Activated CD4-positive, alpha-beta T cell treated with anti-CD3 and anti-CD28 coated beads, Interleukin-2, Interleukin-4, amounts not matched to agents 100 ng/mL and 50 ng/mL, durations not matched to agents 16 hours and 8 hours (primary cell): ENCODE results near the gene CA12.
"Not testable (repeated sequence)": the region's sequence is repeated elsewhere in the genome, so short reads cannot be mapped to it uniquely, and the experiment has no call there.

Experiments used
- DNase-seq: peaks from one replicate; pipeline ENCODE4 v3.0.0-alpha.2; 2020; ENCODE audit warnings: low spot score

The CA12 gene

GRCh38 chr15:63335543-63336240 is 46.0 kb downstream of the CA12 start:
- no peak for DNase-seq

- no peak for DNase-seq
Observed at GRCh38 chr15:63334821-63335220, 46.8 kb downstream of the CA12 start.

GRCh38 chr15:63332367-63333124 is 49.1 kb downstream of the CA12 start:
- no peak for DNase-seq

GRCh38 chr15:63331456-63331855 is 50.2 kb downstream of the CA12 start:
- DNase-seq, result peak; percentile 9

- no peak for DNase-seq
Observed at GRCh38 chr15:63330926-63331325, 50.7 kb downstream of the CA12 start.

- DNase-seq, result no peak
Observed at GRCh38 chr15:63329567-63330350, 51.9 kb downstream of the CA12 start.

- no peak for DNase-seq
Observed at GRCh38 chr15:63327648-63328421, 53.8 kb downstream of the CA12 start.

- peak; percentile 35 for DNase-seq
Observed at GRCh38 chr15:63324770-63325169, 56.9 kb downstream of the CA12 start.

- DNase-seq, result no peak
Observed at GRCh38 chr15:63323798-63324563, 57.7 kb downstream of the CA12 start.

GRCh38 chr15:63322541-63322940 is 59.1 kb downstream of the CA12 start:
- no peak for DNase-seq

GRCh38 chr15:63321462-63321861 is 60.2 kb downstream of the CA12 start:
- DNase-seq, result no peak

GRCh38 chr15:63320981-63321380 is 60.7 kb downstream of the CA12 start:
- DNase-seq, result not testable (repeated sequence)

- not testable (repeated sequence) for DNase-seq
Observed at GRCh38 chr15:63320446-63320845, 61.2 kb downstream of the CA12 start.

- DNase-seq, result no peak
Observed at GRCh38 chr15:63319065-63319464, 62.6 kb downstream of the CA12 start.

- DNase-seq, result no peak
Observed at GRCh38 chr15:63318344-63318743, 63.3 kb downstream of the CA12 start.

- no peak for DNase-seq
Observed at GRCh38 chr15:63314409-63314808, 67.2 kb downstream of the CA12 start.

GRCh38 chr15:63313825-63314224 is 67.8 kb downstream of the CA12 start:
- no peak for DNase-seq

- no peak for DNase-seq
Observed at GRCh38 chr15:63312286-63312685, 69.4 kb downstream of the CA12 start.

- DNase-seq, result no peak
Observed at GRCh38 chr15:63310646-63311045, 71.0 kb downstream of the CA12 start.

GRCh38 chr15:63308947-63309346 is 72.7 kb downstream of the CA12 start:
- no peak for DNase-seq

GRCh38 chr15:63308491-63308890 is 73.2 kb downstream of the CA12 start:
- DNase-seq, result no peak
